ENCODE data around the gene FOXL3.
"Not testable (repeated sequence)": the region's sequence is repeated elsewhere in the genome, so short reads cannot be mapped to it uniquely, and the experiment has no call there.

FOXL3 gene

DNA sequence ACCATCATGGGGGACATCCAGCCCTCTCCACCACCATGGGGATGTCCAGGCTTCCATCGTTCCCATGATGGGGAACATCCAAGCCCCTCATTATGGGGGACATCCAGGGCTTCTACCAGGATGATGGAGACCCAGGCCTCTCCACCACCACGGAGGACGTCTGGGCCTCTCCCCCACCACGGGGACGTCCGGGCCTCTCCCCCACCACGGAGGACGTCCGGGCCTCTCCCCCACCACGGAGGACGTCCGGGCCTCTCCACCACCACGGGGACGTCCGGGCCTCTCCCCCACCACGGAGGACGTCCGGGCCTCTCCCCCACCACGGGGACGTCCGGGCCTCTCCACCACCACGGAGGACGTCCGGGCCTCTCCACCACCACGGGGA, 46.2 kb downstream of the FOXL3 start:
- H3K27me3 ChIP-seq (replicated peaks in 2 of 5; ENCODE audit: control insufficient read depth in 4 of 5, insufficient read depth in 5 of 5, low read length in 4 of 5); POLR2A ChIA-PET: not testable (repeated sequence)

DNA sequence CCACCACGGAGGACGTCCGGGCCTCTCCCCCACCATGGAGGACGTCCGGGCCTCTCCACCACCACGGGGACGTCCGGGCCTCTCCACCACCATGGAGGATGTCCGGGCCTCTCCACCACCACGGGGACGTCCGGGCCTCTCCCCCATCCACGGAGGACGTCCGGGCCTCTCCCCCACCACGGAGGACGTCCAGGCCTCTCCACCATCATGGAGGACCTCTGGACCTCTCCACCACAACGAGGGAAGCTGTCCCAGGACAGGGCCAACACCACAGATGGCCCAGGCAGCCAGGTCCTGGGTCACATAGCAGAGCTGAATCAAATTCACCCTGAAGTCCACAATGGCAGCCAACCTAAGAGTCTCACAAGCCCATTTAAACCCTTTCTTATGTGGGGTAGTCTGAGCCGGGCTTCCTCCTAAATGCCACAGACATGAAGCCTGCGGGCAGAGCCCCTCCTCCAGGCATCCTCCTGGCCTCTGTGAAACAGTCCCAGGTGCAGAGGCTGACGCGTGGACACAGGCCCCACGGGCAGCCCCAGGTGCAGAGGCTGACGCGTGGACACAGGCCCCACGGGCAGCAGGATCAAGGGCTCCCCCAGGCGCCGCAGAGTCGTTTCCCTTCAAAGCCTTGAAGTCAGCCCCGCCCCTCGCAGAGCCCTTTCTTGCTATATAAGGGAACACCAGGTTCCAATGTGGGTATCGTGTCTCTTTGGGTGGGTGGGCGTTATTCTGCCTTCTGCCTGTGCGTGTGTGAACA, 47.0 kb downstream of the FOXL3 start:
- H3K9me3 ChIP-seq (ENCODE audit: control extremely low read depth in 1 of 5, control insufficient read depth in 4 of 5, insufficient read depth in 2 of 5, low read depth in 1 of 5, low read length in 4 of 5) = peaks cover 0 to 7% (median 0%) of the 10 kb centered on the region in 5 experiments
- DNase-seq = no peak
- no peak overlapping the region for H3K4me3 ChIP-seq (ENCODE audit: control insufficient read depth in 1 of 7, extremely low read depth in 1 of 7, insufficient read depth in 4 of 7, low read depth in 2 of 7, low read length in 6 of 7)
- H3K36me3 ChIP-seq (ENCODE audit: control insufficient read depth in 4 of 4, insufficient read depth in 4 of 4, low read length in 3 of 4) = no peaks in the 10 kb centered on the region
- 89% methylated on average over 16 of the region's 34 CpGs for WGBS (ENCODE audit: insufficient coverage)
- H3K27ac ChIP-seq (ENCODE audit: insufficient read depth in 1 of 2, low read depth in 1 of 2, low read length in 2 of 2, poor library complexity in 1 of 2, severe bottlenecking in 2 of 2) = no peak overlapping the region
- ChIA-PET POLR2A (no interaction called here), CTCF (no interaction called here)
- H3K27me3 ChIP-seq (replicated peaks in 2 of 5; ENCODE audit: control insufficient read depth in 4 of 5, insufficient read depth in 5 of 5, low read length in 4 of 5) = peaks cover 0 to 2% (median 0%) of the 10 kb centered on the region in 5 experiments
- peaks cover 0 to 6% (median 3%) of the 10 kb centered on the region in 4 experiments for H3K4me1 ChIP-seq (ENCODE audit: control extremely low read depth in 1 of 4, control insufficient read depth in 4 of 4, insufficient read depth in 4 of 4, low read length in 3 of 4)

More for the DNA sequence above, 46.2 kb downstream of the FOXL3 start:
- WGBS (ENCODE audit: insufficient coverage) = 100% methylated on average over 3 of the region's 25 CpGs
- H3K27ac ChIP-seq (ENCODE audit: insufficient read depth in 1 of 2, low read depth in 1 of 2, low read length in 2 of 2, poor library complexity in 1 of 2, severe bottlenecking in 2 of 2); DNase-seq; H3K36me3 ChIP-seq (ENCODE audit: control insufficient read depth in 4 of 4, insufficient read depth in 4 of 4, low read length in 3 of 4); H3K4me3 ChIP-seq (ENCODE audit: control insufficient read depth in 1 of 7, extremely low read depth in 1 of 7, insufficient read depth in 4 of 7, low read depth in 2 of 7, low read length in 6 of 7); H3K4me1 ChIP-seq (ENCODE audit: control extremely low read depth in 1 of 4, control insufficient read depth in 4 of 4, insufficient read depth in 4 of 4, low read length in 3 of 4); CTCF ChIA-PET; H3K9me3 ChIP-seq (ENCODE audit: control extremely low read depth in 1 of 5, control insufficient read depth in 4 of 5, insufficient read depth in 2 of 5, low read depth in 1 of 5, low read length in 4 of 5): not testable (repeated sequence)

DNA sequence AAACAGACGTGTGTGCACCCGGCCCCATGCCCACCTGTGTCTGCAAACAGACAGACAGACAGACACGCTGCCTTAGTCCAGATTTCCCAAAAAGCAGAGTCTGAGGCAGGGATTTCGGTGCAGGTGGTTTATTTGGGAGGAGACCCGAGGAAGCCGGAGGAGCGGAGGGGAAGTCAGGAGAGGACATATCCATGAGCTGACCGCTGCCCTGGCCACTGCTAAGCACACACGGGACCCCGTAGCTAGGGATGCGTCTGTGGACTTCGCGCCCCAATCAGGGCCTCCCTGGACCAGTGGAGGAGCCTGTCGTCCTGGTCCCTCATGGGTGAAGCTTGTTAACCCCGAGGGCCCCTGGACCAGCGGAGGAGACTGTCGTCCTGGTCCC, 47.6 kb downstream of the FOXL3 start:
- Histone ChIP-seq H3K27me3 (replicated peaks in 2 of 5; ENCODE audit: control insufficient read depth in 4 of 5, insufficient read depth in 5 of 5, low read length in 4 of 5) (peaks cover 0 to 2% (median 0%) of the 10 kb centered on the region in 5 experiments), H3K9me3 (ENCODE audit: control extremely low read depth in 1 of 5, control insufficient read depth in 4 of 5, insufficient read depth in 2 of 5, low read depth in 1 of 5, low read length in 4 of 5) (peaks cover 0 to 7% (median 0%) of the 10 kb centered on the region in 5 experiments), H3K4me3 (ENCODE audit: control insufficient read depth in 1 of 7, extremely low read depth in 1 of 7, insufficient read depth in 4 of 7, low read depth in 2 of 7, low read length in 6 of 7) (no peak overlapping the region), H3K27ac (ENCODE audit: insufficient read depth in 1 of 2, low read depth in 1 of 2, low read length in 2 of 2, poor library complexity in 1 of 2, severe bottlenecking in 2 of 2) (no peak overlapping the region), H3K4me1 (ENCODE audit: control extremely low read depth in 1 of 4, control insufficient read depth in 4 of 4, insufficient read depth in 4 of 4, low read length in 3 of 4) (peaks cover 0 to 6% (median 3%) of the 10 kb centered on the region in 4 experiments), H3K36me3 (ENCODE audit: control insufficient read depth in 4 of 4, insufficient read depth in 4 of 4, low read length in 3 of 4) (no peaks in the 10 kb centered on the region)
- CTCF ChIA-PET = no interaction called here
- 95% methylated on average over 16 of the region's 17 CpGs for WGBS (ENCODE audit: insufficient coverage)
- no peak for DNase-seq
- POLR2A ChIA-PET = no interaction called here

DNA sequence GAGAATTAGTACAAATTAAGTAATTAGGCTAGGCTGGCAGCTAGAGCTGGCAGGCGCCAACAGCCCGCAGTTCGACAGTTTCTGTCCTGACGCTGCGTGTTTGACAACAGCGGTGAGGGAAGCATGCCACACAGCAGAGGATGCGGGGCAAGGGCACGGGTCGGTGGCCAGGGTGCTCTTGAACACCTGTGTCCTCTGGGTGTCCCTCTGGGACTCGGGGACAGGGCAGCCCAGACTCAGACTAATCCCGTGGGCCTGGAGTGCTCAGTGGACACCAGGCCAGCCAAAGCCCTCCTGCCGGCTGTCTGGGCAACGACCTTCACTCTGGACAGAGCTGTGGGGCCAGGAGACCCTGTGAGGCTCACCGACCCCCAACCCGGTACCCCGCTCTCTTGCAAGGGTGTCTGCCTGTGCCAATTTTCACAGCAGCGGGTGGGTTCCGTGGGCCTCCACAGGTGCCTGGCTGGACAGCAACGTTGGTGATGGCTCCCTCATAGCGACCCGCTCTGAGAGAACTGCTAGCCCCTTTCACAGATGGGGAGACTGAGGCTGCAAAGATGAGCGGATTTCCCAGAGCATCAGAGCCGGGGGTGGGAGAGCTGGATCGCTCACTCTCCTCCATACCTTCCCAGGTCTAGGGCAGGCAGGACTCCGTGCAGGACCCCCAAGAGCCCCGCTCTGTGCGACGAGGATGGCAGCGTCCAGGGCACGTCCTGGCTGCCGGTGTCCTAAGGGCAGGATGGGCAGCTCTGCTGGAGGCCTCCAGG, 48.5 kb downstream of the FOXL3 start:
- H3K9me3 ChIP-seq (ENCODE audit: control extremely low read depth in 1 of 5, control insufficient read depth in 4 of 5, insufficient read depth in 2 of 5, low read depth in 1 of 5, low read length in 4 of 5) = peaks cover 0 to 7% (median 0%) of the 10 kb centered on the region in 5 experiments
- DNase-seq = no peak
- POLR2A ChIA-PET = no interaction called here
- H3K4me3 ChIP-seq (ENCODE audit: control insufficient read depth in 1 of 7, extremely low read depth in 1 of 7, insufficient read depth in 4 of 7, low read depth in 2 of 7, low read length in 6 of 7) = no peak overlapping the region
- WGBS (ENCODE audit: insufficient coverage) = 96% methylated on average over 28 of the region's 31 CpGs
- CTCF ChIA-PET = no interaction called here
- H3K36me3 ChIP-seq (ENCODE audit: control insufficient read depth in 4 of 4, insufficient read depth in 4 of 4, low read length in 3 of 4) = no peaks in the 10 kb centered on the region
- H3K27me3 ChIP-seq (replicated peaks in 2 of 5; ENCODE audit: control insufficient read depth in 4 of 5, insufficient read depth in 5 of 5, low read length in 4 of 5) = peaks cover 0 to 2% (median 0%) of the 10 kb centered on the region in 5 experiments
- H3K4me1 ChIP-seq (ENCODE audit: control extremely low read depth in 1 of 4, control insufficient read depth in 4 of 4, insufficient read depth in 4 of 4, low read length in 3 of 4) = no peaks in the 10 kb centered on the region
- H3K27ac ChIP-seq (ENCODE audit: insufficient read depth in 1 of 2, low read depth in 1 of 2, low read length in 2 of 2, poor library complexity in 1 of 2, severe bottlenecking in 2 of 2) = no peak overlapping the region

DNA sequence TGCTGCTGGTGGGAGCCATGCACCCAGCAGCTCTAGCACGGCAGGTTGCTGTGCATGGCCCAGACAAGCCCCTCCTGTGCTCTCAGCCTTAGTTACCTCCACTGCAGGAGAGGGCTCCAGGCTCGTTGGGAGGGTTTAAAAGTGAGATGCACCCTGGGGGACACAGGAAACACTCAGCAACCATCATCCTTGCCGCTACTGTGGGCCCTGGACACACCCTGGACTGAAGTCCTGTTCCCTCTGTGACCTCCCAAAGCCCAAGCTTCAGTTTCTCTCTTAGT, 49.0 kb downstream of the FOXL3 start:
- peaks cover 0 to 2% (median 0%) of the 10 kb centered on the region in 5 experiments for H3K27me3 ChIP-seq (replicated peaks in 2 of 5; ENCODE audit: control insufficient read depth in 4 of 5, insufficient read depth in 5 of 5, low read length in 4 of 5)
- 87% methylated on average over 3 of the region's 3 CpGs for WGBS (ENCODE audit: insufficient coverage)
- POLR2A ChIA-PET = no interaction called here
- H3K36me3 ChIP-seq (ENCODE audit: control insufficient read depth in 4 of 4, insufficient read depth in 4 of 4, low read length in 3 of 4) = no peaks in the 10 kb centered on the region
- no peaks in the 10 kb centered on the region for H3K4me1 ChIP-seq (ENCODE audit: control extremely low read depth in 1 of 4, control insufficient read depth in 4 of 4, insufficient read depth in 4 of 4, low read length in 3 of 4)
- H3K4me3 ChIP-seq (ENCODE audit: control insufficient read depth in 1 of 7, extremely low read depth in 1 of 7, insufficient read depth in 4 of 7, low read depth in 2 of 7, low read length in 6 of 7) = no peak overlapping the region
- no peak for DNase-seq
- H3K27ac ChIP-seq (ENCODE audit: insufficient read depth in 1 of 2, low read depth in 1 of 2, low read length in 2 of 2, poor library complexity in 1 of 2, severe bottlenecking in 2 of 2) = no peak overlapping the region
- H3K9me3 ChIP-seq (ENCODE audit: control extremely low read depth in 1 of 5, control insufficient read depth in 4 of 5, insufficient read depth in 2 of 5, low read depth in 1 of 5, low read length in 4 of 5) = peaks cover 0 to 5% (median 0%) of the 10 kb centered on the region in 5 experiments
- CTCF ChIA-PET = interaction anchor here (1.2 kb wide), 2 partner anchors 130 to 298 kb away, joined by 3 read pairs; no protein-coding TSS in a partner anchor

DNA sequence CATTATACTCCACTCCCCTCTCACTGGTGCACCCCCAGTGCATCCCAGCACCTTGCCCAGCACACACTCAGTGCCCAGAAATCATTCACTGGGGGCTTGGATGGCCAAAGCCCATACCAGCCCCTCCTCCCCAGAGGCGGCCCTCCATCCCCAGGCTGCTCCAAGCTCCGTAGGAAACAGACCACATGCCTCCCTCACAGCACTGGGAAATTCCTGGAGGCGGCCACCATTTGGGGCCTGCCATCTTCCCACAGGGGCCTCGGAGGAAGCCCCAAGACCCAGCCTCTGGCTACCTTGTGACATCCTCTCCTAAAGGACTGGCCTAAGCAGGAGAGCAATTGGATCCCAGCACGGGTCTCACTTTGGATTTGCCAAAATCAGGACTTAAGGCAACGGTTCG, 49.7 kb downstream of the FOXL3 start:
- ChIA-PET CTCF (interaction anchor here (1.2 kb wide), 2 partner anchors 130 to 297 kb away, joined by 3 read pairs; no protein-coding TSS in a partner anchor), POLR2A (no interaction called here)
- 97% methylated on average over 7 of the region's 7 CpGs for WGBS (ENCODE audit: insufficient coverage)
- no peak overlapping the region for H3K4me3 ChIP-seq (ENCODE audit: control insufficient read depth in 1 of 7, extremely low read depth in 1 of 7, insufficient read depth in 4 of 7, low read depth in 2 of 7, low read length in 6 of 7)
- H3K27me3 ChIP-seq (replicated peaks in 2 of 5; ENCODE audit: control insufficient read depth in 4 of 5, insufficient read depth in 5 of 5, low read length in 4 of 5) = peaks cover 0 to 2% (median 0%) of the 10 kb centered on the region in 5 experiments
- no peaks in the 10 kb centered on the region for H3K4me1 ChIP-seq (ENCODE audit: control extremely low read depth in 1 of 4, control insufficient read depth in 4 of 4, insufficient read depth in 4 of 4, low read length in 3 of 4)
- DNase-seq = no peak
- H3K27ac ChIP-seq (ENCODE audit: insufficient read depth in 1 of 2, low read depth in 1 of 2, low read length in 2 of 2, poor library complexity in 1 of 2, severe bottlenecking in 2 of 2) = no peak overlapping the region
- no peaks in the 10 kb centered on the region for H3K36me3 ChIP-seq (ENCODE audit: control insufficient read depth in 4 of 4, insufficient read depth in 4 of 4, low read length in 3 of 4)
- peaks cover 0 to under 1% (median 0%) of the 10 kb centered on the region in 5 experiments for H3K9me3 ChIP-seq (ENCODE audit: control extremely low read depth in 1 of 5, control insufficient read depth in 4 of 5, insufficient read depth in 2 of 5, low read depth in 1 of 5, low read length in 4 of 5)

All from common myeloid progenitor, CD34-positive (primary cell).